H9 (cell line): Measurements from ENCODE around the gene VTCN1. TPM values are rescaled to one million over a fixed set of nuclear protein-coding genes. Genes with fewer than 3 reads are reported as not detected.

Source experiments
- DNase-seq: peaks from one replicate; pipeline ENCODE4 v3.0.0-alpha.2; 2017
- H2AFZ ChIP-seq: one replicate; pipeline ENCODE4 v1.6.1; 2013; ENCODE audit warnings: mild to moderate bottlenecking, low read length, control low read depth, moderate library complexity
- H2AK5ac ChIP-seq: 2 replicates; pipeline ENCODE4 v1.6.1; 2013; ENCODE audit warnings: low read length, control low read depth, mixed read lengths; ENCODE audit not compliant: insufficient read length
- H2BK120ac ChIP-seq: one replicate; pipeline ENCODE4 v1.6.1; 2013; ENCODE audit warnings: low read depth, mild to moderate bottlenecking, low read length, control low read depth, inconsistent platforms; ENCODE audit not compliant: poor library complexity, severe bottlenecking
- H2BK12ac ChIP-seq: 2 replicates; pipeline ENCODE4 v1.6.1; 2013; ENCODE audit warnings: low read length, control low read depth, mixed read lengths, low read depth; ENCODE audit not compliant: insufficient read length
- H2BK15ac ChIP-seq: 2 replicates; pipeline ENCODE4 v1.6.1; 2013; ENCODE audit warnings: low read depth, low read length, control low read depth
- H2BK20ac ChIP-seq: one replicate; pipeline ENCODE4 v1.6.1; 2013; ENCODE audit warnings: low read depth, mild to moderate bottlenecking, low read length, control low read depth, inconsistent platforms; ENCODE audit not compliant: poor library complexity, severe bottlenecking
- H2BK5ac ChIP-seq: 2 replicates; pipeline ENCODE4 v1.6.1; 2013; ENCODE audit warnings: low read length, control low read depth, mixed read lengths; ENCODE audit not compliant: insufficient read length
- H3K14ac ChIP-seq: 2 replicates; pipeline ENCODE4 v1.6.1; 2013; ENCODE audit warnings: low read length, control low read depth; ENCODE audit not compliant: insufficient read depth
- H3K18ac ChIP-seq: 2 replicates; pipeline ENCODE4 v1.6.1; 2013; ENCODE audit warnings: low read depth, mild to moderate bottlenecking, mixed read lengths, low read length, control low read depth; ENCODE audit not compliant: insufficient read length
- H3K23ac ChIP-seq: 2 replicates; pipeline ENCODE4 v1.6.1; 2013; ENCODE audit warnings: low read length, control low read depth, mixed read lengths, low read depth; ENCODE audit not compliant: insufficient read length
- H3K23me2 ChIP-seq: 2 replicates; pipeline ENCODE4 v1.6.1; 2013; ENCODE audit warnings: low read depth, mild to moderate bottlenecking, mixed read lengths, low read length, control low read depth; ENCODE audit not compliant: insufficient read length, poor library complexity, severe bottlenecking
- H3K27ac ChIP-seq: 2 replicates; pipeline ENCODE4 v1.5.1; 2013; ENCODE audit warnings: low read length, control low read depth, mixed read lengths, low read depth; ENCODE audit not compliant: insufficient read length
- H3K27me3 ChIP-seq: 2 replicates; pipeline ENCODE4 v1.6.1; 2013; ENCODE audit warnings: low read length, control low read depth, inconsistent platforms; ENCODE audit not compliant: insufficient read depth
- H3K4ac ChIP-seq: 2 replicates; pipeline ENCODE4 v1.6.1; 2013; ENCODE audit warnings: low read depth, mild to moderate bottlenecking, control low read depth, inconsistent platforms, low read length, moderate library complexity
- H3K4me1 ChIP-seq: 2 replicates; pipeline ENCODE4 v1.6.1; 2013; ENCODE audit warnings: low read length, control low read depth, inconsistent platforms; ENCODE audit not compliant: insufficient read depth
- H3K4me2 ChIP-seq: 2 replicates; pipeline ENCODE4 v1.6.1; 2013; ENCODE audit warnings: low read length, control low read depth, mixed read lengths; ENCODE audit not compliant: insufficient read length, insufficient read depth
- H3K56ac ChIP-seq: 2 replicates; pipeline ENCODE4 v1.6.1; 2013; ENCODE audit warnings: low read depth, mild to moderate bottlenecking, mixed read lengths, low read length, control low read depth; ENCODE audit not compliant: insufficient read length
- H3K79me1 ChIP-seq: 2 replicates; pipeline ENCODE4 v1.6.1; 2013; ENCODE audit warnings: low read depth, mild to moderate bottlenecking, moderate library complexity, low read length, control low read depth, inconsistent platforms; ENCODE audit not compliant: insufficient read depth, poor library complexity, severe bottlenecking
- H3K79me2 ChIP-seq: 2 replicates; pipeline ENCODE4 v1.6.1; 2013; ENCODE audit warnings: low read length, control low read depth, inconsistent platforms; ENCODE audit not compliant: insufficient read depth
- H3K9ac ChIP-seq: 2 replicates; pipeline ENCODE4 v1.6.1; 2013; ENCODE audit warnings: low read length, control low read depth, mixed read lengths; ENCODE audit not compliant: insufficient read length; ENCODE audit errors: extremely low read depth
- H3K9me3 ChIP-seq: one replicate; pipeline ENCODE4 v1.6.1; 2013; ENCODE audit warnings: low read depth, low read length, inconsistent platforms; ENCODE audit not compliant: control insufficient read depth
- H3T11ph ChIP-seq: one replicate; pipeline ENCODE4 v1.6.1; 2013; ENCODE audit warnings: mild to moderate bottlenecking, low read length, control low read depth, inconsistent platforms
- H4K20me1 ChIP-seq: one replicate; pipeline ENCODE4 v1.6.1; 2013; ENCODE audit not compliant: control insufficient read depth, insufficient read length, insufficient read depth
- H4K5ac ChIP-seq: 2 replicates; pipeline ENCODE4 v1.6.1; 2013; ENCODE audit warnings: low read depth, mild to moderate bottlenecking, mixed read lengths, low read length, control low read depth; ENCODE audit not compliant: insufficient read length
- H4K8ac ChIP-seq: replicated peaks from 2 replicates; pipeline ENCODE4 v1.6.1; 2013; ENCODE audit warnings: low read length, control low read depth, mixed read lengths, low read depth; ENCODE audit not compliant: insufficient read length
- H4K91ac ChIP-seq: 2 replicates; pipeline ENCODE4 v1.6.1; 2013; ENCODE audit warnings: low read depth, mild to moderate bottlenecking, moderate library complexity, mixed read lengths, low read length, control low read depth; ENCODE audit not compliant: insufficient read length
- H3K27ac Mint-ChIP-seq, 3 experiments: 2 replicates in 2 of 3; 3 replicates in 1 of 3; pipeline ENCODE4 v1.8.0; 2020 to 2021; ENCODE audit warnings: mixed read lengths in 3 of 3, mild to moderate bottlenecking in 1 of 3, moderate library complexity in 1 of 3
- H3K27me3 Mint-ChIP-seq: 2 replicates; pipeline ENCODE4 v1.8.0; 2021; ENCODE audit warnings: low read depth, mild to moderate bottlenecking, moderate library complexity, mixed read lengths
- H3K36me3 Mint-ChIP-seq, 3 experiments: 2 replicates in 2 of 3; 3 replicates in 1 of 3; pipeline ENCODE4 v1.8.0; 2020 to 2021; ENCODE audit warnings: low read depth in 3 of 3, mixed read lengths in 3 of 3; ENCODE audit not compliant: insufficient read depth in 1 of 3
- H3K4me1 Mint-ChIP-seq, 2 experiments: 2 replicates each; pipeline ENCODE4 v1.8.0; 2020; ENCODE audit warnings: mixed read lengths in 2 of 2
- H3K4me3 Mint-ChIP-seq, 2 experiments: 2 replicates in 1 of 2; 3 replicates in 1 of 2; pipeline ENCODE4 v1.8.0; 2020 to 2021; ENCODE audit warnings: mild to moderate bottlenecking in 2 of 2, mixed read lengths in 2 of 2, moderate library complexity in 1 of 2
- H3K9me3 Mint-ChIP-seq, 2 experiments: 2 replicates in 1 of 2; 3 replicates in 1 of 2; pipeline ENCODE4 v1.8.0; 2020; ENCODE audit warnings: mild to moderate bottlenecking in 2 of 2, mixed read lengths in 2 of 2, moderate library complexity in 1 of 2
- CTCF ChIP-seq: fragments of 200-600 bp; sonication (generic); conservative IDR thresholded peaks from 3 replicates; pipeline ENCODE4 v1.8.0; 2021; ENCODE audit warnings: antibody characterized with exemption, mild to moderate bottlenecking
- WGBS: extraction: QIAGEN DNeasy Blood & Tissue Kit; methylation state at CpG from one replicate; pipeline ENCODE4 v1.1.7; 2013; ENCODE audit warnings: missing lambda C conversion rate, low lambda C conversion rate, mixed read lengths; ENCODE audit not compliant: insufficient read length; ENCODE audit errors: extremely low coverage; 5-methylcytosine and 5-hydroxymethylcytosine counted together
- total RNA-seq: library from RNA; stranded (reverse); gene quantifications from 2 replicates; pipeline ENCODE4 v1.2.1, GENCODE V29; 2021

Gene VTCN1
- total RNA-seq, 1 experiment from 2014 or later, result 0.33 TPM

GRCh38 chr1:117162816-117163215 lies 47.9 kb downstream of the VTCN1 start:
- no peaks in the 10 kb centered on the region for H3K27me3 Mint-ChIP-seq
- Histone ChIP-seq H2AK5ac (no peak overlapping the region), H4K91ac (no peak overlapping the region), H3K9me3 (no peaks in the 10 kb centered on the region), H3K23ac (no peak overlapping the region), H3K4ac (no peak overlapping the region), H2BK5ac (no peak overlapping the region), H4K8ac (no peak overlapping the region), H3K14ac (no peak overlapping the region), H2BK120ac (no peak overlapping the region), H3K4me1 (no peaks in the 10 kb centered on the region), H2BK15ac (no peak overlapping the region), H3K79me2 (no peaks in the 10 kb centered on the region), H3K56ac (no peak overlapping the region), H2BK12ac (no peak overlapping the region), H2AFZ (no peak overlapping the region), H4K20me1 (no peaks in the 10 kb centered on the region), H3K4me2 (no peak overlapping the region), H3K18ac (no peak overlapping the region), H3T11ph (no peak overlapping the region), H2BK20ac (no peak overlapping the region), H3K27ac (no peak overlapping the region), H3K9ac (no peak overlapping the region), H4K5ac (no peak overlapping the region), H3K79me1 (no peaks in the 10 kb centered on the region), H3K27me3 (no peaks in the 10 kb centered on the region), H3K23me2 (no peaks in the 10 kb centered on the region)
- no peak overlapping the region for H3K4me3 Mint-ChIP-seq
- no CpG with 5 or more reads among the region's 6 CpGs for WGBS
- H3K9me3 Mint-ChIP-seq, result peaks cover 10 to 12% of the 10 kb centered on the region in 2 experiments
- H3K4me1 Mint-ChIP-seq, result peaks cover 33 to 35% of the 10 kb centered on the region in 2 experiments
- peak overlapping the region in 1 of 3 experiments; percentile 80; a peak in 2 of 7 replicates for H3K27ac Mint-ChIP-seq
- peaks cover 4 to 17% (median 8%) of the 10 kb centered on the region in 3 experiments for H3K36me3 Mint-ChIP-seq
- DNase-seq, result no peak
- TF ChIP-seq CTCF, result no peak
